Measurements from ENCODE around the gene FSTL5. TPM values are rescaled to one million over a fixed set of nuclear protein-coding genes. Genes with fewer than 3 reads are reported as not detected.

FSTL5 gene
- under 0.01 TPM in 2 replicates for total RNA-seq

GRCh38 chr4:162163892-162164759 lies at the start of gene FSTL5:
Gene FSTL5, minus strand, starts transcription at chr4:162164000. Its CDS starts 52,604 bp downstream, at chr4:162111396.

All from smooth muscle cell of trachea (primary cell).